Measurements from ENCODE around the gene SGIP1. TPM values are rescaled to one million over a fixed set of nuclear protein-coding genes. Genes with fewer than 3 reads are reported as not detected.

The SGIP1 gene
- total and polyA plus RNA-seq, 2 of the 8 experiments (the other 6 are each of a cell fraction or from before 2014, with no cell fraction given), result 1.4 to 2.1 TPM

DNA sequence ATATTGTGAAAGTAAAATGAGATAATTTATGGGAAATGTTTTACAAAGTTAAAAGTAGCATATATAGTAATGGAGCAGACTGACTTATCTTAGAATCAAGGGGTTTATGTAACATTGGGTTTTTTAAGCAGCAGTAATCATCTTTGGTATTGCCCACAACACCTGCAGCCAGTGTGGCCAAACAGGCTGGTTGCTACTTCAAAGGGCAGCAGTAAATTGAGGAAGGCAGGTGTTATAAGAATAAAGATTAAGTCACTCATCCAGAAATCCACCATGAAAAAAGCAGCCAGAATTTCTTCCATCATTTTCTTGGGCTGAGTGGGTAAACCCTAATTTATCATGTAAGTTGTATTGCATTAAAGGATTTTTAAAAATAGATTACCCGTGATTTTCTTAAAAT is 235.0 kb downstream of the SGIP1 start:
- no peak overlapping the region for H3K27ac ChIP-seq (ENCODE audit: low read depth, low read length)
- no peak overlapping the region for H2BK15ac ChIP-seq (ENCODE audit: low read length)
- no peak overlapping the region for H3K4me3 ChIP-seq (ENCODE audit: extremely low read depth in 1 of 4, insufficient read depth in 2 of 4, low read depth in 3 of 4, low read length in 4 of 4)
- H3K27me3 ChIP-seq (replicated peaks in 1 of 4; ENCODE audit: control insufficient read depth in 3 of 4, extremely low read depth in 1 of 4, insufficient read depth in 3 of 4, low read length in 3 of 4), result no peaks in the 10 kb centered on the region
- no peak overlapping the region for H2BK5ac ChIP-seq (ENCODE audit: low read depth, low read length)
- H2BK12ac ChIP-seq (ENCODE audit: low read depth, low read length), result no peak overlapping the region
- no peak overlapping the region for H4K8ac ChIP-seq (ENCODE audit: extremely low read depth, insufficient read depth, low read length)
- H4K5ac ChIP-seq (ENCODE audit: insufficient read length, low read depth, low read length), result no peak overlapping the region
- no peak overlapping the region for H2AFZ ChIP-seq (ENCODE audit: low read length)
- ChIA-PET CTCF (ENCODE audit: partially characterized antibody) (interaction anchor here (1.0 kb wide), 1 partner anchor 443 kb away, joined by 4 read pairs; no protein-coding TSS in a partner anchor), POLR2A (ENCODE audit: partially characterized antibody) (no interaction called here)
- no peaks in the 10 kb centered on the region for H4K20me1 ChIP-seq (replicated peaks in 1 of 2; ENCODE audit: control insufficient read depth in 1 of 2, insufficient read depth in 2 of 2, low read length in 2 of 2)
- no peak overlapping the region for H3K4ac ChIP-seq (replicated peaks; ENCODE audit: insufficient read length, low read depth, low read length)
- no peaks in the 10 kb centered on the region for H3K4me1 ChIP-seq (replicated peaks in 1 of 4; ENCODE audit: control insufficient read depth in 3 of 4, insufficient read depth in 4 of 4, low read length in 3 of 4)
- H3K23me2 ChIP-seq (ENCODE audit: low read depth, low read length), result no peaks in the 10 kb centered on the region
- no peaks in the 10 kb centered on the region for H3K79me1 ChIP-seq (ENCODE audit: low read depth, low read length)
- H3K14ac ChIP-seq (ENCODE audit: insufficient read length), result no peak overlapping the region
- FAIRE-seq (no peak), DNase-seq (ENCODE audit: low read depth in 1 of 2, low spot score in 2 of 2) (no peak)
- H3K79me2 ChIP-seq (ENCODE audit: control insufficient read depth in 1 of 2, insufficient read depth in 2 of 2, low read length in 2 of 2), result no peaks in the 10 kb centered on the region
- H3K56ac ChIP-seq (replicated peaks; ENCODE audit: insufficient read length, low read depth, low read length), result no peak overlapping the region
- no peaks in the 10 kb centered on the region for H3K9me3 ChIP-seq (ENCODE audit: insufficient read depth in 2 of 2, low read depth in 1 of 2, low read length in 1 of 2)
- H3K18ac ChIP-seq (ENCODE audit: extremely low read depth, low read length), result no peak overlapping the region
- no peak overlapping the region for H3K4me2 ChIP-seq (ENCODE audit: insufficient read depth in 1 of 2, low read depth in 2 of 2, low read length in 2 of 2)
- no peak overlapping the region for H4K91ac ChIP-seq (replicated peaks; ENCODE audit: insufficient read length, low read length)
- WGBS, 2 experiments (ENCODE audit: extremely low coverage in 1 of 2, insufficient coverage in 1 of 2, insufficient read length in 1 of 2, insufficient replicate concordance in 2 of 2, low coverage in 1 of 2, low lambda C conversion rate in 2 of 2, missing lambda C conversion rate in 1 of 2), result 94% methylated on average over 1 of the region's 1 CpG; no CpG with 5 or more reads in 1 of the 2 experiments
- no peak overlapping the region for H3K23ac ChIP-seq (ENCODE audit: insufficient read length)
- H2BK20ac ChIP-seq (ENCODE audit: low read length), result no peak overlapping the region
- no peak overlapping the region for H2BK120ac ChIP-seq (replicated peaks; ENCODE audit: low read depth, low read length)
- no peak overlapping the region for H3K9ac ChIP-seq (replicated peaks in 1 of 4; ENCODE audit: extremely low read depth in 1 of 4, low read depth in 3 of 4, low read length in 3 of 4)
- no peaks in the 10 kb centered on the region for H3K36me3 ChIP-seq (ENCODE audit: control insufficient read depth in 2 of 4, insufficient read depth in 4 of 4, low read length in 3 of 4)
- no peak overlapping the region for H2AK5ac ChIP-seq (ENCODE audit: low read depth, low read length)
- TF ChIP-seq SP1 (IDR thresholded peaks at IDR 0.05; ENCODE audit: low read depth, low read length), result no peak
- no peak for TF ChIP-seq SIX5 (IDR thresholded peaks at IDR 0.05; ENCODE audit: low read depth, low read length)
- no peak for TF ChIP-seq SP2 (IDR thresholded peaks at IDR 0.05; ENCODE audit: low read length)
- no peak for TF ChIP-seq TCF12 (IDR thresholded peaks at IDR 0.05; ENCODE audit: low read depth, low read length)
- TF ChIP-seq JUND (IDR thresholded peaks at IDR 0.05; ENCODE audit: low read length), result no peak
- no peak for TF ChIP-seq TEAD4 (IDR thresholded peaks at IDR 0.05; ENCODE audit: low read depth, low read length)
- TF ChIP-seq ASH2L (IDR thresholded peaks at IDR 0.05; ENCODE audit: low read length), result no peak
- no peak for TF ChIP-seq YY1 (IDR thresholded peaks at IDR 0.05; ENCODE audit: low read depth, low read length)
- TF ChIP-seq RNF2 (IDR thresholded peaks at IDR 0.05; ENCODE audit: borderline replicate concordance, low read depth, low read length, missing control alignments, poor library complexity, severe bottlenecking), result no peak
- no peak for TF ChIP-seq FOSL1 (IDR thresholded peaks at IDR 0.05; ENCODE audit: insufficient read depth, low read depth, low read length)
- no peak for TF ChIP-seq RFX5 (IDR thresholded peaks at IDR 0.05; ENCODE audit: borderline replicate concordance, low read depth, low read length)
- TF ChIP-seq POU5F1 (IDR thresholded peaks at IDR 0.05; ENCODE audit: low read depth, low read length), result no peak
- no peak for TF ChIP-seq GTF2F1 (IDR thresholded peaks at IDR 0.05; ENCODE audit: borderline replicate concordance, low read depth, low read length)
- no peak for TF ChIP-seq CHD1 (IDR thresholded peaks at IDR 0.05; ENCODE audit: low read depth, low read length)
